22Rv1 (cell line): ENCODE data around the gene TXK.

Experiments
- H3K27ac ChIP-seq: fragments of 450-650 bp; 2 replicates; pipeline ENCODE4 v1.5.1; 2017
- CTCF ChIP-seq: fragments of 450-650 bp; IDR thresholded peaks from 2 replicates; pipeline ENCODE4 v1.5.1; 2017; ENCODE audit warnings: mild to moderate bottlenecking
- ZFX ChIP-seq: fragments of 450-650 bp; IDR thresholded peaks from 2 replicates; pipeline ENCODE4 v1.6.1; 2017; ENCODE audit warnings: antibody characterized with exemption, borderline replicate concordance

Gene TXK

GRCh38 chr4:48134081-48134480 is at the start of gene TXK:
TSS of gene TXK (minus strand) at chr4:48134250. CDS start at chr4:48134170, 80 bp downstream.
- TF ChIP-seq CTCF (no peak), ZFX (no peak)

DNA sequence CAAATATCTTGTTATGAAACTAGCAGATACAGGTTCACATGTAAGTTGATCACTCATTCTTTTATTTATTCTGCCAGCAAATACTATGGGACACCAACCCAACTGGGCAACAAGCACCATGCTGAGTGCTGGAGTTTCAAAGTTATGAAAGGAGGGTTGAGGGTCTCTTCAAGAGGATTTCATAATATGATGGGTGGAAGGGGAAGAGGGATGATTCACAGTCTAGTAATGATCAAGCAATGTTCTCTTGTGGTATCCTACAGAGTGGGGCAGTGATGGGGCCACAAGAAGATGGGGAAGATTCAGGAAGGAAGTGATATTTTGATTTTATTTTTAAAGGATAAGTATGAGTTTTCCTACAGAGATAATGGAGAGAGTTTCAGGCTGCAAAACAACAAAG is 46.2 kb upstream of the TXK start:
- TF ChIP-seq CTCF (no peak), ZFX (no peak)
- H3K27ac ChIP-seq, result no peak overlapping the region

More at GRCh38 chr4:48134081-48134480, at the start of gene TXK:
- H3K27ac ChIP-seq, result no peak within 1 kb of the TSS

- no peak overlapping the region for H3K27ac ChIP-seq
- TF ChIP-seq CTCF, result no peak
- no peak for TF ChIP-seq ZFX
These were observed 44.9 kb upstream of the TXK start for GRCh38 chr4:48178931-48179330.

GRCh38 chr4:48175806-48176205 is 41.8 kb upstream of the TXK start:
- H3K27ac ChIP-seq, result no peak overlapping the region
- TF ChIP-seq CTCF, result no peak
- no peak for TF ChIP-seq ZFX

- no peak overlapping the region for H3K27ac ChIP-seq
- TF ChIP-seq CTCF, result no peak
- TF ChIP-seq ZFX, result no peak
These were observed 41.3 kb upstream of the TXK start for GRCh38 chr4:48175328-48175727.

DNA sequence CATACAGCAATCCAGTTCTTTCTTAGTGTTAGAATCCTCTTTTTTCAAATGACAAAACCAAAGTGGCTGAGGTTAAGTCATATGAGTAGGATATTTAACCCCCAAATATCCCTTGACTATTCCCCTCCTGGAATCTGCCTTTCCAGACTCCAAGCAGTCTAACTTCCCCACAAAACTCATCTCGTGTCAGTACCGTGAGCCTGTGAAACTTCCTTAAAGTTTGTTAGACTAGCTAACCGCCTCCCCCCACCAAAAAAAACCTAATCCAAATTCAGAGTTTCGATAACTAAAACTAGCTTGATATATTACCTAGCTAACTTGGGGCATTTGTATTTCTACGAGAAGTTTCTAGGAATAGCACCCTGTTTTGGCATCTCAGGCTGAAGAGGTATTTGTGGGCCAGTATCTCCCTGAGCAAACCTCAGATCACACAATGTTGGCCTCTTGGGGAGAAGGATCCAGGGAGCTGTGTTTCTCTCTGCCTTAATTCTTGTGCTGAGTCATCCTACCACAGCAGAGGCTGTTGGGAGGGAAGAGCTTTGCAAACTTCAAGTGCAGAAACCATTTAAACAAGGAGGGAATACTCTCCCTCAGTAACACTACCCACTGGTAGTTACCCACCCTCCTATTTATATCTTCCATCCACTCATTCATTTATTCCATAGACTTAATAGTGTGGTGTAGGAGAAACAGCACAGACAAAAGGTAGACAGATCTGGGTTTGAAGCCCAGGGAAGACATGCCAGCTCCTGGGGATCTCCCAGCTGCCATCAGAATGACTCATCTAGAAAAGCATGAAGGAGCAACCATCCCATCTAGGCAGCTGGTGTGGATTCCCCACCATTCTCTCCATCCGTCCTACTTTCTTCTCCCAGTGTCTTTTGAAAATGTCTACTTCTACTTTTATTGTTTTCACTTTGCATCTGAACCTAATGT is 39.3 kb upstream of the TXK start:
- no peak overlapping the region for H3K27ac ChIP-seq
- no peak for TF ChIP-seq ZFX
- TF ChIP-seq CTCF, result no peak

DNA sequence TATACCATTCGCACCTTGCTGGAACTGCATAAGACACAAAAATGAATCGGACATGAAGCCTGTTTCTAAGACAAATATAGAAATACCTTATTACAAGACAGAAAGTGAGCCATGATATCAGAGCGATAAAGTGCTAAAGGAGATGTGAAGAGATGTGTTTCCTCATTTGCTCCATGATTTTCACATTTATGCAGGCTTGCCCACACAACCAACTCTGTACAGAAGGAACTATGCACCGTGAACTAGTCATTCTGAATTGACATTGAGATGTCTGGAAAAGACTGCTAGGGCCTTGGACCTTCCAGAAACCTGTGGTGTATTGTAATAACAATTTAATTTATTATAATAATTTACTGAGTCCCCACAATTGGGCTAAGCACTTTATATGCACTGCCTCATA is 38.6 kb upstream of the TXK start:
- no peak for TF ChIP-seq ZFX
- no peak for TF ChIP-seq CTCF
- H3K27ac ChIP-seq, result no peak overlapping the region
